ENCODE results near the gene EYS. TPM values are rescaled to one million over a fixed set of nuclear protein-coding genes. Genes with fewer than 3 reads are reported as not detected.

EYS gene
- total RNA-seq, 2 experiments from 2014 or later, result not detected

DNA sequence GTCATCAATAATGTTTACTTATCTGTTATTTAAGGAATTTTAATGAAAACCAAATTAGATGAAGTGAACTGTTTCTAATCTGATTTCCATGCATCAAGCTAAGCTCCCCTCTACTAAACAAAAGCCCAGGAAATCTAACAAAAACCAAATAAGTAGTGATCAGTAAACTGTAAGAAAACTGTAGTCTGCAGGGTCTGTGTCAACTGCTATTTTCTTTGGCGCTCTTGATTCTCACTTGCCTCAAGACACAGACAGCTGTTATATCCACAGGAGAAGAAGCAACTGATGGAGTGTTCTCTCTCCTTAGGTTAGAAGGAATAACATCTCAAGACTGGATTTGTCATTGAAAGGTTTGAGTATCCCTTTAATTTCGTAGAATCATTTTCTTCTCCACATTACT lies 1777.9 kb downstream of the EYS start:
- DNase-seq (no peak), ATAC-seq (ENCODE audit: poor library complexity) (no peak)
- no peaks in the 10 kb centered on the region for H3K36me3 Mint-ChIP-seq (ENCODE audit: low read depth)
- H3K27ac Mint-ChIP-seq, result no peak overlapping the region
- no peaks in the 10 kb centered on the region for H3K9me3 Mint-ChIP-seq
- no peaks in the 10 kb centered on the region for H3K4me1 Mint-ChIP-seq (ENCODE audit: low read depth)
- Histone ChIP-seq H3K27me3 (ENCODE audit: control insufficient read depth in 1 of 2, insufficient read depth in 2 of 2, low read length in 2 of 2) (no peaks in the 10 kb centered on the region), H3K4me1 (ENCODE audit: insufficient read depth, low read length) (no peaks in the 10 kb centered on the region), H3K36me3 (ENCODE audit: insufficient read depth, low read length) (no peaks in the 10 kb centered on the region), H3K9me3 (ENCODE audit: control insufficient read depth in 1 of 2, insufficient read depth in 1 of 2, low read length in 2 of 2) (no peaks in the 10 kb centered on the region), H3K27ac (ENCODE audit: low read depth in 1 of 2, low read length in 2 of 2) (no peak overlapping the region), H3K4me3 (ENCODE audit: low read length) (no peak overlapping the region)
- H3K4me3 Mint-ChIP-seq, result no peak overlapping the region
- ChIA-PET CTCF (no interaction called here), POLR2A (no interaction called here)
- intact Hi-C loops (cut with DNase I, micrococcal nuclease), result no loop called here
- H3K27me3 Mint-ChIP-seq, result peaks cover 4% of the 10 kb centered on the region
- TF ChIP-seq CTCF (IDR thresholded peaks at IDR 0.05), result no peak

DNA sequence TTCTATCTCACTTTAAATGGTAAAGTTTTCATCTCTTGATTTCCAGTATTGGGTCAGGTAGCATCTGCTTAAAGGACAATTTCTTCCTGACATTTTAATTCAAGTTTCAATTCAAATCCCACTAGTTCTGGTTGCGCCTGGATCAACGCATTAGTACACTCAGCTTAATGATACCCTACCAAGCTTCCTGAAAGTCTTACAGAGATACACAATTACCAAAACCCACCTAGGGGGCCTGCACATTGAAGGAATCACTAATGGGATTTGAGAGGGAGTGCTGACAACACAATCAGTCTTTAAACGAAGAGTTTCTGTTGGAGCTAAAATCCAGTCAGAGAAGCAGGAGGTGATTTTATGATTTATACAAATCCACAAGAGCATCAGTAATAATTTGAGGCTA lies 1778.4 kb downstream of the EYS start:
- Histone ChIP-seq H3K9me3 (ENCODE audit: control insufficient read depth in 1 of 2, insufficient read depth in 1 of 2, low read length in 2 of 2) (no peaks in the 10 kb centered on the region), H3K4me3 (ENCODE audit: low read length) (no peak overlapping the region), H3K27me3 (ENCODE audit: control insufficient read depth in 1 of 2, insufficient read depth in 2 of 2, low read length in 2 of 2) (no peaks in the 10 kb centered on the region), H3K4me1 (ENCODE audit: insufficient read depth, low read length) (no peaks in the 10 kb centered on the region), H3K36me3 (ENCODE audit: insufficient read depth, low read length) (no peaks in the 10 kb centered on the region), H3K27ac (ENCODE audit: low read depth in 1 of 2, low read length in 2 of 2) (no peak overlapping the region)
- no peak for TF ChIP-seq CTCF (IDR thresholded peaks at IDR 0.05)
- H3K9me3 Mint-ChIP-seq, result no peaks in the 10 kb centered on the region
- H3K4me1 Mint-ChIP-seq (ENCODE audit: low read depth), result no peaks in the 10 kb centered on the region
- H3K4me3 Mint-ChIP-seq, result no peak overlapping the region
- no peak overlapping the region for H3K27ac Mint-ChIP-seq
- no peaks in the 10 kb centered on the region for H3K36me3 Mint-ChIP-seq (ENCODE audit: low read depth)
- intact Hi-C loops (cut with DNase I, micrococcal nuclease), result no loop called here
- ChIA-PET CTCF (no interaction called here), POLR2A (no interaction called here)
- DNase-seq (no peak), ATAC-seq (ENCODE audit: poor library complexity) (no peak)
- peaks cover 4% of the 10 kb centered on the region for H3K27me3 Mint-ChIP-seq

GRCh38 chr6:63926950-63927927 lies 1779.8 kb downstream of the EYS start:
- DNase-seq (no peak), ATAC-seq (ENCODE audit: poor library complexity) (no peak)
- intact Hi-C loops (cut with DNase I, micrococcal nuclease), result no loop called here
- CTCF ChIA-PET, result no interaction called here
- H3K27me3 ChIP-seq (ENCODE audit: control insufficient read depth in 1 of 2, insufficient read depth in 2 of 2, low read length in 2 of 2), result no peaks in the 10 kb centered on the region
- Mint-ChIP-seq H3K9me3 (no peaks in the 10 kb centered on the region), H3K36me3 (ENCODE audit: low read depth) (no peaks in the 10 kb centered on the region), H3K27me3 (peaks cover 4% of the 10 kb centered on the region), H3K4me3 (no peak overlapping the region), H3K27ac (no peak overlapping the region), H3K4me1 (ENCODE audit: low read depth) (no peaks in the 10 kb centered on the region)
- H3K4me1 ChIP-seq (ENCODE audit: insufficient read depth, low read length), result no peaks in the 10 kb centered on the region
- no peaks in the 10 kb centered on the region for H3K36me3 ChIP-seq (ENCODE audit: insufficient read depth, low read length)
- TF ChIP-seq CTCF (IDR thresholded peaks at IDR 0.05), result no peak
- no peak overlapping the region for H3K27ac ChIP-seq (ENCODE audit: low read depth in 1 of 2, low read length in 2 of 2)
- H3K4me3 ChIP-seq (ENCODE audit: low read length), result no peak overlapping the region
- no peaks in the 10 kb centered on the region for H3K9me3 ChIP-seq (ENCODE audit: control insufficient read depth in 1 of 2, insufficient read depth in 1 of 2, low read length in 2 of 2)
- POLR2A ChIA-PET, result interaction anchor here (0.6 kb wide), 1 partner anchor 81 kb away, joined by 3 read pairs; no protein-coding TSS in a partner anchor
